GM04503 (cell line): ENCODE data around the gene DRG2.

Experiments
- DNase-seq: peaks from one replicate; pipeline ENCODE4 v3.0.0-alpha.2; 2012; ENCODE audit warnings: low read depth

DRG2 gene

DNA sequence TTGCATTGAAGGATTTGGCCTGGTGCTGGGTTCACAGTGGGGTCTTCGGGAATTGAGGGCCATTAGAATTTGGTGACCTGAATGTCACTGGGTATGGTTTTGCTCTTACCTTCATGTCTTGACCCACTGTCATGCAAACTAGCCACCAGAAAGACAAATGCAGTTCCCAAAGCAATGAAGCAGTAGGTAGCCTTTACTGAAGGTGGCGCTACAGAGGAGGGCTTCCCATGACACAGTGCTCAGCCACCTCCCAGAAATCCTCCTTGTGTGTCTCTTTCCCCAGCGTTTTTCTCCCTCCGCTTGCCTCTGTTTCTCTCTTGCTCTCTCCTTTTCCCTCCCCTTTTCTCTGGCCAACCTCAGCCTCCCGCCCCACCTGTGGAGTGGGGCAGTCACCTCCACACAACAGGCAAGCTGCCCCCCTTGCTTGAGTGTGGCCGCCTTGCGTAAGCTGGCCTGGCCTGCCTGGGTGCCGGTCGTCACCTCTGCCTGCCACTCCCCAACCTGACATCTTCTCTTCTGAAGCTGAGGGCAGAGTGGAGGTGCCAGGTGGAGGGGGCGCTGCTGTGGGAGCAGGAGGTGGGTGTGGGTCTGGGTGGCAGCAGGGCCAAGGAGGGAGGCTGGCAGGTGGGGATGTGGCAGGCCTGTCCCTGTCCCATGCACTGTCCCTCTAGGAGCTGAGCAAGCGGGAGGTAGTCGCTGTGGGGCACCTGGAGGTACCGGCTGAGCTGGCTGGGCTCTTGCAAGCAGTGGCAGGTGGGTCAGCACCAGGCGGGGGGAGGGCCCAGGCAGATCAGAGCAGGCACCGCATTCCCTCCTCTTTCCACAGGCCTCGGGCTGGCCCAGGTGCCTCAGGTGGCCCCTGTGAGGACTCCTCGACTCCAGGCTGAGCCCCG lies 55.5 kb downstream of the DRG2 start:
- no peak for DNase-seq

- DNase-seq, result no peak
Observed at GRCh38 chr17:18144261-18144660, 56.5 kb downstream of the DRG2 start.

DNA sequence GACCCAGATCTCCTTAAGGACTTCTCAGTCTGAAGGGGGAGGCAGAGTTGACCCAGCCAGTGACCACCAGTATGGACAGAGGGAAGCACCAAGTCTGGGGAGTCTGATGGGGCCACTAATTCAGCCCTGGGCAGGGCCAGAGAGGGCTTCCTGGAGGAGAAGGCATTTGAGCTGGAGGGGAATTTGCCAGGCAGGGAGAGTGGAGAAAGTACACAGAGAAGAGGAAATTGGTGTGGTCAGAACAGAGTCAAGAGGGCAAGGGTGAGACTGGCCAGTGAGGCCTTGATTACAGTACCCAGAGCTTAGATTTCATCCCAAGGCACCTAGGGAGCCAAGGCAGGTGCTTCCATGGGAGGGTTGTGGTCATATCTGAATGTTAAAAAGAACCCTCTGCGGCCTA lies 57.1 kb downstream of the DRG2 start:
- no peak for DNase-seq

GRCh38 chr17:18145811-18146210 lies 58.1 kb downstream of the DRG2 start:
- DNase-seq, result no peak

DNA sequence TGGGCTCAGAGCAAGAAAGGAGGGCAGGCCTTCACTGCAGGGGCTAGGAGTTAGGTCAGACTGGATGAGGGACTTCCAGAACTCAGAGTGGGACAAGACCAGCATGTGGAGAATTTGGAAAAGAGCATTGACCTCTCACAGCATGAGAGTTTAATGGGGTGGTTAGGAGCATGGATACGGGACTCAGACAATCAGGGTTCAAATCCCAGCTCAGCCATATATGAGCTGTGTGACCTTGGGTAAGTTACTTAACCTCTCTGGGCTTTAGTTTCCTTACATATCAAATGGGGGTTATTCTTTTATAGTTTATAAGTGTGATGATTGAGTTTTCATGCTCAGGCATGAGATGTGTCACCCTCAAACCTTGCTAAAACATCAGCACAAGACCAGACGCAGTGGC lies 58.5 kb downstream of the DRG2 start:
- no peak for DNase-seq

- DNase-seq, result no peak
Observed at GRCh38 chr17:18146980-18147379, 59.2 kb downstream of the DRG2 start.

DNA sequence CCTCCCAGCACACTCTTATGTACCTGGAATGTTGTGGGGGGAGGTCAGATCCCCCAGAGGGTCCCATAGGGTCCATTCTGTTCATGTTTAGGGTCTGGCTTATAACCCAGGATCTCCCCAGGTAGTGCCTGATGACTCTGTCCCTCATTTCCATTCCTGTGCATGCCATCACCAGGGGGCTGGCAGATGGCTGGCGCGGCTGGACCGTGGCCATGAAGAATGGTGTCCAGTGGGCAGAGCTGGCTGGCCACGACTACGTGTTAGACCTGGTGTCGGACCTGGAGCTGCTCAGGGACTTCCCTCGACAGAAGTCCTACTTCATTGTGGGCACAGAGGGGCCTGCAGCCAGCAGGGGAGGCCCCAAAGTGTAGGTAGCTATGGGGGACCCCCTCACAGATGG lies 60.8 kb downstream of the DRG2 start:
- DNase-seq, result no peak

DNA sequence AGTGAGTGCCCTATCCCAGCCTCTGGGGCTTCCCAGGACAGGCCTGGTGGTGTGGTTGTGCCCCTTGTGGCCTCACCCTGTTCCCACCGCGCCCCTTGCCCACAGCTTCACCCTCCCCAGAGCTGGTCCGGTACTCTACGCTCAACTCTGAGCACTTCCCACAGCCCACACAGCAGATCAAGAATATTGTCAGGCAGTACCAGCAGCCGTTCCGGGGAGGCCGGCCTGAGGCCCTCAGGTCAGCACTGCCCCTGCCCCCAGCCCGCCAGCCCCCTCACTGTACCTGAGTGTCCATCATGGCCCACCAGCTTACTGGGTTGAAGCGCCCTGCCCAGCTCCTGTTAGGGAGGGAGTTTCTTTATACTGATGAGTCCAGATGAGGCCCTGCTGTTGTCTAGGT lies 63.5 kb downstream of the DRG2 start:
- DNase-seq, result no peak

- DNase-seq, result no peak
Observed at GRCh38 chr17:18155179-18155578, 67.4 kb downstream of the DRG2 start.

- no peak for DNase-seq
Observed at GRCh38 chr17:18156171-18156975, 68.6 kb downstream of the DRG2 start.

DNA sequence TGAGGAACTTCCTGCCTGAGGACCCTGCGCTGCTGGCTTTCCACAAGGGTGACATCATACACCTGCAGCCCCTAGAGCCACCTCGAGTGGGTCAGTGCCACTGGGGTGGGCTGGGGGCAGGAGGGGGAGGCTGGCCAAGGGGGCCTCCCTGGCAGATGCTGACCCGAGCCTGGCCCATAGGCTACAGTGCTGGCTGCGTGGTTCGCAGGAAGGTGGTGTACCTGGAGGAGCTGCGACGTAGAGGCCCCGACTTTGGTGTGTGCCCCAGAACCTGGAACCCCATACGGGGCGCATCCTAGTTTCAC lies 69.2 kb downstream of the DRG2 start:
- no peak for DNase-seq
